Glutamatergic neuron (in vitro differentiated cells): ENCODE data around the gene MYO1H. TPM values are rescaled to one million over a fixed set of nuclear protein-coding genes. Genes with fewer than 3 reads are reported as not detected.

Source experiments
- DNase-seq: peaks from one replicate; pipeline ENCODE4 v3.0.0; 2022
- H3K27ac Mint-ChIP-seq: one replicate; pipeline ENCODE4 v1.8.0; 2020; ENCODE audit warnings: mild to moderate bottlenecking, mixed read lengths, inconsistent platforms; ENCODE audit not compliant: unreplicated experiment
- H3K27me3 Mint-ChIP-seq: one replicate; pipeline ENCODE4 v1.8.0; 2020; ENCODE audit warnings: mild to moderate bottlenecking, moderate library complexity, mixed read lengths, inconsistent platforms; ENCODE audit not compliant: unreplicated experiment
- H3K36me3 Mint-ChIP-seq: one replicate; pipeline ENCODE4 v1.8.0; 2020; ENCODE audit warnings: mild to moderate bottlenecking, mixed read lengths, inconsistent platforms; ENCODE audit not compliant: unreplicated experiment
- H3K4me1 Mint-ChIP-seq: one replicate; pipeline ENCODE4 v1.8.0; 2020; ENCODE audit warnings: mild to moderate bottlenecking, low read depth, mixed read lengths, inconsistent platforms; ENCODE audit not compliant: unreplicated experiment
- H3K4me3 Mint-ChIP-seq: one replicate; pipeline ENCODE4 v1.8.0; 2020; ENCODE audit warnings: mild to moderate bottlenecking, mixed read lengths, inconsistent platforms; ENCODE audit not compliant: unreplicated experiment
- H3K9me3 Mint-ChIP-seq: one replicate; pipeline ENCODE4 v1.8.0; 2020; ENCODE audit warnings: mild to moderate bottlenecking, moderate library complexity, mixed read lengths, inconsistent platforms; ENCODE audit not compliant: unreplicated experiment
- total RNA-seq: library from RNA; stranded (reverse); fragmentation: NEBNext Ultra II Directional; extraction: Animal tissue kit (Norgen Biotek cat#: 25700); gene quantifications from one replicate; pipeline ENCODE4 v1.2.1, GENCODE V29; 2021; ENCODE audit not compliant: unreplicated experiment
- TF ChIP-seq, protein P1 (sequence below): fragments of 200-600 bp; sonication (generic); IDR thresholded peaks from one replicate; pipeline ENCODE4 v1.5.0; 2021; ENCODE audit not compliant: partially characterized antibody, unreplicated experiment

The MYO1H gene
- total RNA-seq, 1 donor from 2014 or later: 0.27 TPM

DNA sequence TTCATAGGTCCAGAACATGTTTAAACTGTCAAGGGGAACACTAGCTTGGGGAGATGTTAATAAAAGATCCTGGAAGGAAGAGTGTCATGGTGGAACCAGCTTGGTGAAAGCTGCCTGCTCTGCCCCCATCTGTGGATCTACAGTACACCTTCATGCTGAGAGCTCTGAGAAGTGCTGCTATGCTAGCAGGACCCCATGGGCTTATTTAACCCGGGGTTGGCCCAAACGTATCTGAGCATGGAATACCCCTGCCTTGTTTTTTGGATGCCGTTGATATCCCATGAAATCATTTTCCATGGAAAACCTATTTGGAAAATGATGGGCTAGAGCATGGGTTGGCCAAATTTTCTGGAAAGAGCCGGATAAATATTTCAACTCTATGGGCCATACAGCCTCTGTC is 144.0 kb downstream of the MYO1H start:
- Mint-ChIP-seq H3K27me3 (no peaks in the 10 kb centered on the region), H3K27ac (no peak overlapping the region), H3K4me3 (no peak overlapping the region), H3K4me1 (no peaks in the 10 kb centered on the region), H3K9me3 (no peaks in the 10 kb centered on the region), H3K36me3 (peaks cover 13% of the 10 kb centered on the region)
- TF ChIP-seq, protein P1, sequence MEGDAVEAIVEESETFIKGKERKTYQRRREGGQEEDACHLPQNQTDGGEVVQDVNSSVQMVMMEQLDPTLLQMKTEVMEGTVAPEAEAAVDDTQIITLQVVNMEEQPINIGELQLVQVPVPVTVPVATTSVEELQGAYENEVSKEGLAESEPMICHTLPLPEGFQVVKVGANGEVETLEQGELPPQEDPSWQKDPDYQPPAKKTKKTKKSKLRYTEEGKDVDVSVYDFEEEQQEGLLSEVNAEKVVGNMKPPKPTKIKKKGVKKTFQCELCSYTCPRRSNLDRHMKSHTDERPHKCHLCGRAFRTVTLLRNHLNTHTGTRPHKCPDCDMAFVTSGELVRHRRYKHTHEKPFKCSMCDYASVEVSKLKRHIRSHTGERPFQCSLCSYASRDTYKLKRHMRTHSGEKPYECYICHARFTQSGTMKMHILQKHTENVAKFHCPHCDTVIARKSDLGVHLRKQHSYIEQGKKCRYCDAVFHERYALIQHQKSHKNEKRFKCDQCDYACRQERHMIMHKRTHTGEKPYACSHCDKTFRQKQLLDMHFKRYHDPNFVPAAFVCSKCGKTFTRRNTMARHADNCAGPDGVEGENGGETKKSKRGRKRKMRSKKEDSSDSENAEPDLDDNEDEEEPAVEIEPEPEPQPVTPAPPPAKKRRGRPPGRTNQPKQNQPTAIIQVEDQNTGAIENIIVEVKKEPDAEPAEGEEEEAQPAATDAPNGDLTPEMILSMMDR: no peak
- no peak for DNase-seq

DNA sequence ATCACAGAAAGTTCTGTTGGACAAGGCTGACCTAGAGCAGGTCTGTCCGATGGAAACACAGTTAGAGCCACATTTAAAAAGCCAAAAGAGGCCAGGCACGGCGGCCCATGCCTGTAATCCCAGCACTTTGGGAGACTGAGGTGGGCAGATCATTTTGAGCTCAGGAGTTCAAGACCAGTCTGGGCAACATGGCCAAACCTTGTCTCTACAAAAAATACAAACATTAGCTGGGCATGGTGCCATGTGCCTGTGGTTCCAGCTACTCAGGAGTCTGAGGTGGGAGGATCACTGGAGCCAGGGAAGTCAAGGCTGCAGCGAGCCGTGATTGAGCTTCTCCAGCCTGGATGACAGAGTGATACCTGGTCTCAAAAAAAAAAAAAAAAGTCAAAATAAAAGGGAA is 144.7 kb downstream of the MYO1H start:
- Mint-ChIP-seq H3K27ac (no peak overlapping the region), H3K9me3 (no peaks in the 10 kb centered on the region), H3K36me3 (peaks cover 13% of the 10 kb centered on the region), H3K27me3 (no peaks in the 10 kb centered on the region), H3K4me3 (no peak overlapping the region), H3K4me1 (no peaks in the 10 kb centered on the region)
- TF ChIP-seq, protein P1: no peak
- DNase-seq: no peak

DNA sequence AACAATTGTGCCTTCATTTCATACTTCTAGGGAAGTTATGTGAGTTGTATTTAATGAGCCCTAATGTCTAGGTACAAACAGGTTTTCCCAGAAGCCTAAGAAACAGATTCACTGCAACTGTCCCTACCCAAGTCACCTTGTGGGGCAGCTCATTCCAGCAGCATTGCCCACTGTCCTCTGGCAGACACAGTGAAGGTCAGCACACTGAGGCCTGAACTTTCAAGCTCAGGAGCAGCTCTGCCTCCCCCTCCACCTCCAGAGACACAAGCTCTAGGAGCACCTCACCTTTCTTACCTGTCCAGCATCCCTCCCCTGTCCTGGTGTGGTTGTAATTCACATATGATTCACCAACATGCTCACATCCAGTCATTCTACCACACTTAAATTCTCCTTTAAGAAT is 145.4 kb downstream of the MYO1H start:
- H3K4me3 Mint-ChIP-seq: no peak overlapping the region
- no peaks in the 10 kb centered on the region for H3K9me3 Mint-ChIP-seq
- peaks cover 13% of the 10 kb centered on the region for H3K36me3 Mint-ChIP-seq
- TF ChIP-seq, protein P1: no peak
- H3K27ac Mint-ChIP-seq: no peak overlapping the region
- no peaks in the 10 kb centered on the region for H3K27me3 Mint-ChIP-seq
- H3K4me1 Mint-ChIP-seq: no peaks in the 10 kb centered on the region
- DNase-seq: no peak

DNA sequence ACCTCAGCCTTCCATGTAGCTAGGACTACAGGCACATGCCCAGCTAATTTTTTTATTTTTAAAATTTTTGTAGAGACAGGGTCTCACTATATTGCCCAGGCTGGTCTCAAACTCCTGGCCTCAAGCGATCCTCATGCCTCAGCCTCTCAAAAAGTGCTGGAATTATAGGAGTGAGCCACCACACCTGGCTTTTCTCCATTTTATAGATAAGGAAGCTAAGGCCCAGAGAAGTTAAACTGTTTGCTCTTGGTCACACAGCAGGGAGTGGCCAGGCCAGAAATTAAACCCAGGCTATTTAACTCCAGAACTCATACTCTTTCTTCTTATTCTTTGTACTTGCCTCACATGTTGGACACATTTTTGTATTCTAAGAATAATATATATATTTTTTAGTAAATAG is 146.2 kb downstream of the MYO1H start:
- no peak overlapping the region for H3K27ac Mint-ChIP-seq
- no peaks in the 10 kb centered on the region for H3K9me3 Mint-ChIP-seq
- H3K4me1 Mint-ChIP-seq: no peaks in the 10 kb centered on the region
- H3K4me3 Mint-ChIP-seq: no peak overlapping the region
- H3K36me3 Mint-ChIP-seq: peaks cover 13% of the 10 kb centered on the region
- no peak for DNase-seq
- no peaks in the 10 kb centered on the region for H3K27me3 Mint-ChIP-seq
- TF ChIP-seq, protein P1: no peak

DNA sequence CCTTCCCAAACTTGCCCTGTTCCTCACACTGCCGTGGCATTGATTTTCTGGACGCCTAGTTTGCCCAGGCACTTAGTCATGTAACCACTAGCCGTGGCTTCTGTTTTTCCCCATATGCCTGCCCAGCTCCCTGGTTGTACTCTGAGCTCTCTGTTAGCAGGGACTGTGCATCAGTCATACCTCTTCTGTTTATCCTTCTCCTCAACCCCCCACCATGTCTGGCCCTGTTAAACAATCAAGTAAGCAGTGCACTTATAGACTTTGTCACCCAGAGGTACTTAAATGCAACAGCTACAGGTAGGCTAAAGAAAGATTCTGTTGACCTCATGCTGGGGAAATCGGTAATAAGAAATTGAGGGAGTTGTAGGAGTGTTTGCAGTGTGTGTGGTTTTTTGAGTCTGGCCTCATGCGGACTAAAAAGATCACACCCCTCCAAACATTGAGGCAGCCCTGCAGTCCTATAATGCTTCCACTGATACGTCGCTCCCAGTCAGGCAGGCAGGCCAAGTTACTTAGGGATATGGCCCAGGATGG is 146.7 kb downstream of the MYO1H start:
- no peak for DNase-seq
- Mint-ChIP-seq H3K4me1 (no peaks in the 10 kb centered on the region), H3K36me3 (peaks cover 13% of the 10 kb centered on the region), H3K9me3 (no peaks in the 10 kb centered on the region), H3K27me3 (no peaks in the 10 kb centered on the region), H3K4me3 (no peak overlapping the region), H3K27ac (no peak overlapping the region)
- TF ChIP-seq, protein P1: no peak
